Sigmoid colon (tissue), 4 donors: ENCODE results near the gene BTG2.

Experiments used
- CTCF ChIP-seq, 4 experiments: fragments of 450-650 bp in 3 of 4; fragments of 200-600 bp in 1 of 4; IDR thresholded peaks; one replicate each; pipeline ENCODE4 v1.5.1; 2016 to 2019; ENCODE audit warnings: antibody characterized with exemption in 4 of 4, mild to moderate bottlenecking in 3 of 4, moderate library complexity in 2 of 4
- POLR2AphosphoS5 ChIP-seq, 4 donors: sonication (generic); formaldehyde crosslinking; IDR thresholded peaks; one replicate each; pipeline ENCODE4 v1.6.1; 2017; ENCODE audit warnings: antibody characterized with exemption in 4 of 4

DNA sequence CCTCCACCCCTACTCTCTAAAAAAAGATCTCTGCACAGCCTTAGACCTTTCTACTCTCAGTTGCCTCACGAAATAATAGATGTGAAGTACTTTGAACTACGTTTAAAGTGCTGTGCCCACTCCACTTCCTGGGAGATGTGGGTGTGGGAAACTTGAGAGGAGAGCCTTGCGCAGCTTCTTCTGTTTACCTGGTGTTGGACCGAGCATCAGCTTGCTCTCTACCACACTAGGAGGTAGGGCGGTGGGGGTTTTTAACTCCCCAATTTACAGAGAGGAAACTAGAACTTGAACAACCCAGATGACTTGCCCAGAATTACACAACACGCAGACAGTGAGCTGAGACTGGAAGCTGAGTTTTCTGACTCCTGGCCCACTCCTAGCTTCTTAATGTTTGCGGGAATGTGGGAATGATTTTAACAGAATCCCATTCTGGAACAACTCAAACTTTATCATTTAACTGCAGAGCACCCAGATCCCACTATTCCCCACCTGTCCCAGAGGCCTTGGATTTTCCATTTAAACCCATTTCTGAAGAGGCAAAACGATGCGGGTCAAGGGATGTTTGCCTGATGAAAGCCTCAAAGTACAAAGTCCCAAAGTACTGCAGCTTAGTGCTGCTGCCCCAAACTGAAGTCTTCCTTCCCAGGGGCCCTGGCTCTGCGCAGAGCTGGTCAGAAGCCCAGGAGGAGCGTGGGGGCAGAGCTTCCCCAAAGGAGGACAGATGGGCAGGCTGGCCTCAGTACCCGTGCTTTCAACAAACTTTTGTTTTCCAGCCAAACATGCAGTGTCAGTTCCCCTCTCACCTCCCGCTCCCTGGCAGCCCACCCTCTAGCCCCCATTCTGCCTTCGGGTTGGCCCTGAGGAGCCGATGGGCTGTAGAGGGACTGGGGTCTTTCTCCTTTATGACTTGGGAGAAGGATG, 19.0 kb downstream of the BTG2 start:
- TF ChIP-seq CTCF (IDR thresholded peaks at IDR 0.05) (no peak), POLR2AphosphoS5 (IDR thresholded peaks at IDR 0.05) (peak in 1 of 4 donors; percentile 6)
